Mucosa of descending colon (tissue), 3 donors: ENCODE data around the gene KIFC1. TPM values are rescaled to one million over a fixed set of nuclear protein-coding genes. Genes with fewer than 3 reads are reported as not detected.
A peak's percentile ranks its signal among the peaks of the same experiment; 100 is the strongest.

Experiments used
- ATAC-seq: fragments of 200-7000 bp; cut with Tn5 transposase; one replicate; pipeline ENCODE4 v1.9.1; 2020; ENCODE audit warnings: mild to moderate bottlenecking, moderate library complexity
- DNase-seq, 3 donors: peaks; one replicate each; pipeline ENCODE4 v3.0.0-alpha.2; 2020
- H3K36me3 ChIP-seq: fragments of 200-600 bp; one replicate; pipeline ENCODE4 v1.8.0; 2021; ENCODE audit warnings: low read depth, mild to moderate bottlenecking
- H3K4me1 ChIP-seq: fragments of 200-600 bp; one replicate; pipeline ENCODE4 v1.8.0; 2021; ENCODE audit warnings: low read depth, mild to moderate bottlenecking
- H3K4me3 ChIP-seq: fragments of 200-600 bp; one replicate; pipeline ENCODE4 v1.8.0; 2021; ENCODE audit warnings: mild to moderate bottlenecking
- H3K9me3 ChIP-seq: fragments of 200-600 bp; one replicate; pipeline ENCODE4 v1.8.0; 2021; ENCODE audit warnings: mild to moderate bottlenecking
- intact Hi-C, 2 donors: fragments of 100-400 bp; cut with DNase I in 1 of 2; cut with micrococcal nuclease in 1 of 2; formaldehyde crosslinking; loops; one replicate each; pipeline versions ENCODE4 v1.11.0 to v1.11.1; 2022; cut with DNase I, micrococcal nuclease
- total RNA-seq, 3 donors: library from RNA; stranded (reverse); fragmentation: NEBNext Ultra II Directional in 2 of 3; extraction: Animal tissue kit (Norgen Biotek cat#: 25700) in 2 of 3; gene quantifications; one replicate each; pipeline versions ENCODE4 v1.2.1 to v1.2.4, GENCODE V29; 2021 to 2023
- TF ChIP-seq, protein P1 (sequence below): fragments of 200-600 bp; IDR thresholded peaks from one replicate; pipeline ENCODE4 v1.8.0; 2022; ENCODE audit warnings: antibody characterized with exemption, mild to moderate bottlenecking
- donor health status: DM: no; HTN: no; CAD: no; lungs with moderate emphysema.
- donor health status: DM: no; HTN: no; CAD: no.
- donor health status: DM: no; HTN: yes; CAD: no.

Gene KIFC1
- total RNA-seq, 3 donors from 2014 or later: 3.5 to 21.1 (median 6.3) TPM

DNA sequence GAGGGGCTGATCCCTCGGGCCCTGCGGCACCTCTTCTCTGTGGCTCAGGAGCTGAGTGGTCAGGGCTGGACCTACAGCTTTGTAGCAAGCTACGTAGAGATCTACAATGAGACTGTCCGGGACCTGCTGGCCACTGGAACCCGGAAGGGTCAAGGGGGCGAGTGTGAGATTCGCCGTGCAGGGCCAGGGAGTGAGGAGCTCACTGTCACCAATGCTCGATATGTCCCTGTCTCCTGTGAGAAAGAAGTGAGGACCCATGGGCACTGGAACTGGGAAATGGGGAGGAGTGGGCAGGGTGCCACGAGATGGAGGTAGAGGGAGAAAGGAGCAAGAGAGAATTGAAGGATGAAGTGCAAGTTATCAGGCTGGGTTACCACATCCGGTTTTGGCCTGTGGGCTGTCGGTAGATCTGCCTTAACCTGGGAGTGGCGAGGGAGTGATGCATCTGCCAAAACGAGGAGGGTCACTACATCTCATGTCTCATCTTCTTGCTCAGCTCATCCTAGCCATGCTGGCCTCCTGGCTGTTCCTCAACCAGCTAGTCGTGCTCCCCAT lies 13.8 kb downstream of the KIFC1 start:
- Histone ChIP-seq H3K4me3 (no peak overlapping the region), H3K4me1 (no peaks in the 10 kb centered on the region), H3K36me3 (no peaks in the 10 kb centered on the region), H3K9me3 (no peaks in the 10 kb centered on the region)
- ATAC-seq (no peak), DNase-seq (no peak)
- intact Hi-C loops: no loop called here
- TF ChIP-seq, protein P1, sequence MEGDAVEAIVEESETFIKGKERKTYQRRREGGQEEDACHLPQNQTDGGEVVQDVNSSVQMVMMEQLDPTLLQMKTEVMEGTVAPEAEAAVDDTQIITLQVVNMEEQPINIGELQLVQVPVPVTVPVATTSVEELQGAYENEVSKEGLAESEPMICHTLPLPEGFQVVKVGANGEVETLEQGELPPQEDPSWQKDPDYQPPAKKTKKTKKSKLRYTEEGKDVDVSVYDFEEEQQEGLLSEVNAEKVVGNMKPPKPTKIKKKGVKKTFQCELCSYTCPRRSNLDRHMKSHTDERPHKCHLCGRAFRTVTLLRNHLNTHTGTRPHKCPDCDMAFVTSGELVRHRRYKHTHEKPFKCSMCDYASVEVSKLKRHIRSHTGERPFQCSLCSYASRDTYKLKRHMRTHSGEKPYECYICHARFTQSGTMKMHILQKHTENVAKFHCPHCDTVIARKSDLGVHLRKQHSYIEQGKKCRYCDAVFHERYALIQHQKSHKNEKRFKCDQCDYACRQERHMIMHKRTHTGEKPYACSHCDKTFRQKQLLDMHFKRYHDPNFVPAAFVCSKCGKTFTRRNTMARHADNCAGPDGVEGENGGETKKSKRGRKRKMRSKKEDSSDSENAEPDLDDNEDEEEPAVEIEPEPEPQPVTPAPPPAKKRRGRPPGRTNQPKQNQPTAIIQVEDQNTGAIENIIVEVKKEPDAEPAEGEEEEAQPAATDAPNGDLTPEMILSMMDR: no peak

DNA sequence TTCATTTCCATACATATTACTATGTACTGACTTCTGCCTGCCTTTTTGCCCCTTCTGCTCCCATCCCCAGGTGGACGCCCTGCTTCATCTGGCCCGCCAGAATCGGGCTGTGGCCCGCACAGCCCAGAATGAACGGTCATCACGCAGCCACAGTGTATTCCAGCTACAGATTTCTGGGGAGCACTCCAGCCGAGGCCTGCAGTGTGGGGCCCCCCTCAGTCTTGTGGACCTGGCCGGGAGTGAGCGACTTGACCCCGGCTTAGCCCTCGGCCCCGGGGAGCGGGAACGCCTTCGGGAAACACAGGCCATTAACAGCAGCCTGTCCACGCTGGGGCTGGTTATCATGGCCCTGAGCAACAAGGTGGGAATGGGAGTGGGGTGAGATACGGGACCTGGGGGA lies 14.5 kb downstream of the KIFC1 start:
- ATAC-seq (no peak), DNase-seq (no peak)
- H3K4me3 ChIP-seq: no peak overlapping the region
- H3K36me3 ChIP-seq: no peaks in the 10 kb centered on the region
- TF ChIP-seq, protein P1: no peak
- H3K4me1 ChIP-seq: no peaks in the 10 kb centered on the region
- no peaks in the 10 kb centered on the region for H3K9me3 ChIP-seq
- intact Hi-C loops: no loop called here

DNA sequence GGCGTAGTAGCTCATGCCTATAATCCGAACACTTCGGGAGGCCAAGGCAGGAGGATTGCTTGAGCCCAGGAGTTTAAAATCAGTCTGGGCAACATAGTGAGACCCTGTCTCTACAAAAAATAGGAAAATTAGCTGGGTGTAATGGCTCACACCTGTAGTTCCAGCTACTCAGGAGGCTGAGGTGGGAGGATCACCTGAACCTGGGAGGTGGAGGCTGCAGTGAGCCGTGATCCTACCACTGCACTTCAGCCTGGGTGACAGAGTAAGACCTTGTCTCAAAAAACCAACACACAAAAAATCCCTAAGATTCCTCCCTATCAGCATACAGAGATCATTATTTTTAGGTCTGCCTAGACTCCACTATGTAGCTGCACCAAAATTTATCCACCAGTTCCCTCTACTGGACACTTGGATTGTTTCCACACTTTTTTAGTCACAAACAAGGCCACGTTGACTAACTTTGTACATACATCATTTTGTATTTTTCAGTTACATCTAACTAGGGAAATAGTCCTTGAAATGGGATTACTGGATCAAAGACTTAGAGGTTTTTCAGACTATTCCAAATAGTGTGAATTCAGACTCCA lies 15.6 kb downstream of the KIFC1 start:
- DNase-seq: no peak
- no peak for ATAC-seq
- H3K9me3 ChIP-seq: no peaks in the 10 kb centered on the region
- peaks cover 9% of the 10 kb centered on the region for H3K4me1 ChIP-seq
- H3K36me3 ChIP-seq: no peaks in the 10 kb centered on the region
- TF ChIP-seq, protein P1: no peak
- intact Hi-C loops: no loop called here
- H3K4me3 ChIP-seq: no peak overlapping the region

DNA sequence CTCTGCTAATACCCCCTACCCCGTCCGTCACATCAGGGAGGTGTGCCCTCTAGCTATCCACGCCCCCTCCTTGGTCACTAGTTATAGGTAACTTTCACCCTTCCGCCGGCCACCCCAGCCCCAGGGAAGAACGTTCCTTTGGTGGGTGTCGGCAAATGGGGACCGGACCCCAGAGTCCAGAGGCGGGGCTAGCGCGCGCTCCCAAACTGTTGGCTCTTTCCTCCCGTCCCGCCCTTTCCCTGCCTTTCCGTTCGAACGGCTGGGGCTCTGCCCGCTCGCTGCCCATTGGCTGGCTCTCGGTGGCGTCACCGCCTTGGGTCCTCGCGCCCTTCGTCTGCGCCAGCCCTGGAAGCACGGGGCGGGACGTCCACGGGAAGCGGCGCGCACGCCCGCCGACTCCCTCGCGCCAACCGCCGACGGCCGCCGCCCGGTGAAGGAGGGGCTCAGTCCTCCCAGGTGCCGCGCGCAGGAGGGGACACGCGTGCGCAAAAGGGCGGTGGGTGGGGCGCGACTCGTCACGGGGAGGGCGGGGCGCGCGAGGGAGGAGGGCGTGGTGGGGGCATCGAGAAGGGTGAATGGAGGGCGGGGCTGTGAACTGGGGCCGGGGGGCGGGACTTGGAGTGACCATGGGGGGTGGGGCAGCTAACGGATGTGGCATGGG lies 18.6 kb downstream of the KIFC1 start:
- ATAC-seq (peak; percentile 90), DNase-seq (peak; percentile 95 to 99 (median 99))
- H3K4me1 ChIP-seq: peaks cover 16% of the 10 kb centered on the region
- H3K4me3 ChIP-seq: peak overlapping the region; percentile 81
- no peaks in the 10 kb centered on the region for H3K9me3 ChIP-seq
- TF ChIP-seq, protein P1: no peak
- intact Hi-C loops: no loop called here
- no peaks in the 10 kb centered on the region for H3K36me3 ChIP-seq

DNA sequence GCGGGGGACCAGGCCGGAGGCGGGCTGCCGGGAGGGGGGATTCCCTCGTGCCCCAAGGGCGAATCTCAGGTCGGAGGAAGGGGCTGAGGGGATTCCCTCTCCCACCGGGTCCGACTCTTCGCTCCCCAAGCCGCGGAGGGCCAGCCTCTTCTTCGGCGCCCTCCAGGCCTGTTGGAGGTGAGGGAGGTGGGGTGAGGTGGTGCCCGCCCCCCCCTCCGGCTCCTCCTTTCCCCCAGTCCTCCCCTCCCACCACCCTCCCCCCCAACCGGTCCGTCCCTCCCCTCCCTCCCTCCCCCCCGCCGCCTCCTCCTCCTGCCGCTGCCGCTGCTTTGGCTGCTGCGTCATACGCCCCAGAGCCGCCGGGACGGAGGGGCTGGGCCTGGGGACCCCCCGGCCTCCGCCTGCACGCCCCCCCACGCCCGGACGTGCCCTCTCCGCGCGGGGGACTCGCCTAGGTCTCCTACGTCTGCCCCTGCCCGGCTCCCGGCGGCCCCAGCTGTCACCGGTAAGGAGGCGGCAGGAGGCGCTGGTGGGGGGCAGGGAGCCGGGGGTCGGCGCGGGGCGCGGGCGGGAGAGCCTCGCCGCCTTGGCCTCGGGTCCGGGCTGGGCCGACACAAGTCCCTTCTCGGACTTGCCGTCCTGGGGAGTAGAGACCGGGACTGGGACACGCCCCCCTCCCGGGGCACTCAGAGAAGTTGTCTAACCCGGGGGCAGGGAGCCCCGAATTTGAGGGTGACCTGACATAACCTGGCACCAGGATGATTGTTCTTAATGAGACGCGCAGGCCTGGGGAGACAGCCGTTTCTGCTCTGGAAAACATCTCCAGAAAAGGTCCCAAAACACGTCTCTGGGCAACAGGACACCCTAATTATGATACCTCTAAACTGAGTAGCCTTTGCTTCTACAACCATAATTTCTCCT lies 19.3 kb downstream of the KIFC1 start, which contains the start of gene PHF1:
Gene PHF1 (plus strand): TSS at position 304 of the 921 bp plus-strand sequence. CDS start 1,250 bp downstream, outside the sequence.
- ATAC-seq (peak; percentile 74), DNase-seq (peak; percentile 70 to 89 (median 82))
- no peaks in the 10 kb centered on the region for H3K9me3 ChIP-seq
- intact Hi-C loops: no loop called here
- peaks cover 18% of the 10 kb centered on the region for H3K4me1 ChIP-seq
- peak within 1 kb of the TSS; percentile 81 for H3K4me3 ChIP-seq
- TF ChIP-seq, protein P1: no peak
- H3K36me3 ChIP-seq: peaks cover 4% of the 10 kb centered on the region
